Dendritic cell treated with granulocyte-macrophage colony-stimulating factor and Interleukin-4, amounts not matched to agents 40 ng/mL and 50 ng/mL, for 4 days (primary cell): ENCODE data around the gene SLC25A13.

Experiments used
- H3K27ac Mint-ChIP-seq: one replicate; pipeline ENCODE4 v1.8.0; 2022; ENCODE audit warnings: mild to moderate bottlenecking, mixed read lengths
- H3K27me3 Mint-ChIP-seq: one replicate; pipeline ENCODE4 v1.8.0; 2022; ENCODE audit warnings: mild to moderate bottlenecking, mixed read lengths
- H3K36me3 Mint-ChIP-seq: one replicate; pipeline ENCODE4 v1.8.0; 2022; ENCODE audit warnings: low read depth, mixed read lengths
- H3K4me1 Mint-ChIP-seq: one replicate; pipeline ENCODE4 v1.8.0; 2022; ENCODE audit warnings: low read depth, mixed read lengths
- H3K4me3 Mint-ChIP-seq: one replicate; pipeline ENCODE4 v1.8.0; 2022; ENCODE audit warnings: mild to moderate bottlenecking, moderate library complexity, mixed read lengths
- H3K9me3 Mint-ChIP-seq: one replicate; pipeline ENCODE4 v1.8.0; 2022; ENCODE audit warnings: mixed read lengths
- intact Hi-C: fragments of 100-400 bp; cut with micrococcal nuclease; formaldehyde crosslinking; loops from one replicate; pipeline ENCODE4 v1.15.0; 2022

SLC25A13 gene

GRCh38 chr7:96111405-96111804, 210.5 kb downstream of the SLC25A13 start:
- Mint-ChIP-seq H3K27me3 (no peaks in the 10 kb centered on the region), H3K27ac (no peak overlapping the region), H3K36me3 (no peaks in the 10 kb centered on the region), H3K9me3 (peaks cover 11% of the 10 kb centered on the region), H3K4me1 (no peaks in the 10 kb centered on the region), H3K4me3 (no peak overlapping the region)
- intact Hi-C loops, result no loop called here

- H3K27ac Mint-ChIP-seq, result no peak overlapping the region
- H3K9me3 Mint-ChIP-seq, result no peaks in the 10 kb centered on the region
- intact Hi-C loops, result no loop called here
- H3K27me3 Mint-ChIP-seq, result peaks cover 5% of the 10 kb centered on the region
- H3K4me1 Mint-ChIP-seq, result no peaks in the 10 kb centered on the region
- no peaks in the 10 kb centered on the region for H3K36me3 Mint-ChIP-seq
- no peak overlapping the region for H3K4me3 Mint-ChIP-seq
Observed at GRCh38 chr7:96104984-96105383, 216.9 kb downstream of the SLC25A13 start.

- Mint-ChIP-seq H3K9me3 (no peaks in the 10 kb centered on the region), H3K27me3 (peaks cover 5% of the 10 kb centered on the region), H3K36me3 (no peaks in the 10 kb centered on the region), H3K4me3 (no peak overlapping the region), H3K4me1 (no peaks in the 10 kb centered on the region), H3K27ac (no peak overlapping the region)
- intact Hi-C loops, result no loop called here
Observed at GRCh38 chr7:96102096-96102811, 219.6 kb downstream of the SLC25A13 start.

GRCh38 chr7:96100737-96101136, 221.2 kb downstream of the SLC25A13 start:
- H3K27me3 Mint-ChIP-seq, result peaks cover 5% of the 10 kb centered on the region
- intact Hi-C loops, result no loop called here

DNA sequence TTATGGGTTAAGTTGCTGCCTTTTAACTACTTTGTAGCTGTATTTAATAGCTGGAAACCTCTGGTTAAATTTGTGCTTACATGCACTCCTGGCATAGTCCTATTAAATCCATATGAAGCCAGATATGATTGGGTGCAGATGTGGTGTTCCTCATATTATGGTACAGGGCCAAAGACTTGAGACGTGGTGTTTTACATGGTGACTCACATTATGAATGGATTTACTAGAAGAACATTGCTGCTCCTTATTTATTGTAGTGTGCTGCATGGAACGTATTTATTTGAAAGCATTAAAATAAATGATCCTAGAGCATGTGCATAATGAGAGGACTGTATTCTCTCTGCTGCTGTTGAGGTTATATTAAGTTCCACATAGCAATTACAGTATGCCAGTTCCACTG, 224.1 kb downstream of the SLC25A13 start:
- H3K27me3 Mint-ChIP-seq, result peaks cover 2% of the 10 kb centered on the region
- no peaks in the 10 kb centered on the region for H3K36me3 Mint-ChIP-seq
- no peaks in the 10 kb centered on the region for H3K9me3 Mint-ChIP-seq
- intact Hi-C loops, result no loop called here
- no peaks in the 10 kb centered on the region for H3K4me1 Mint-ChIP-seq
- no peak overlapping the region for H3K27ac Mint-ChIP-seq
- H3K4me3 Mint-ChIP-seq, result no peak overlapping the region

More at GRCh38 chr7:96100737-96101136, 221.2 kb downstream of the SLC25A13 start:
- no peaks in the 10 kb centered on the region for H3K4me1 Mint-ChIP-seq
- H3K36me3 Mint-ChIP-seq, result no peaks in the 10 kb centered on the region
- H3K9me3 Mint-ChIP-seq, result no peaks in the 10 kb centered on the region
- H3K27ac Mint-ChIP-seq, result no peak overlapping the region
- H3K4me3 Mint-ChIP-seq, result no peak overlapping the region

- Mint-ChIP-seq H3K27me3 (peaks cover 4% of the 10 kb centered on the region), H3K4me1 (no peaks in the 10 kb centered on the region), H3K36me3 (no peaks in the 10 kb centered on the region), H3K4me3 (no peak overlapping the region), H3K9me3 (no peaks in the 10 kb centered on the region), H3K27ac (no peak overlapping the region)
- intact Hi-C loops, result no loop called here
Observed at GRCh38 chr7:96093435-96093834, 228.5 kb downstream of the SLC25A13 start.

GRCh38 chr7:96090756-96091155, 231.1 kb downstream of the SLC25A13 start:
- Mint-ChIP-seq H3K27ac (no peak overlapping the region), H3K27me3 (peaks cover 4% of the 10 kb centered on the region), H3K4me3 (no peak overlapping the region), H3K36me3 (no peaks in the 10 kb centered on the region), H3K4me1 (no peaks in the 10 kb centered on the region), H3K9me3 (no peaks in the 10 kb centered on the region)
- intact Hi-C loops, result no loop called here

DNA sequence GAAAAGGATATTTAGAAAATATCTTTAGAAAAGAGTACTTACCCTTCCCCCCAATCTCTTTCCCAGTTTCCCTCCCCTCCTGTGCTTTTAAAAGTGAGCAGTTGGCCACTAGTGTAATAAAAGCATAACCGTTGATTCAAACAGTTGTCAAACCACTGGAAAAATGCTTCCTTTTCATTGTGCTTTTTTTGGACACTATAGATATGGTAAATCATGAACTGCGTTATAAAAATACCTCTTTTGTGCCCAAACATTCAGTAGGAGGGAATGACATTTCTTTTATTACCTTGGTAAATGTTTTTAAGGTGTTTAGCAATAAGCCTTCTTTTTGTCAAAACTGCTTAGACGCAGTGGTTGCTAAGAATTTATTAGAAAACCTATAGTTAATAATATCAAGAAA, 232.4 kb downstream of the SLC25A13 start:
- Mint-ChIP-seq H3K27ac (no peak overlapping the region), H3K36me3 (no peaks in the 10 kb centered on the region), H3K4me3 (no peak overlapping the region), H3K9me3 (no peaks in the 10 kb centered on the region), H3K4me1 (no peaks in the 10 kb centered on the region), H3K27me3 (peaks cover 4% of the 10 kb centered on the region)
- intact Hi-C loops, result no loop called here

DNA sequence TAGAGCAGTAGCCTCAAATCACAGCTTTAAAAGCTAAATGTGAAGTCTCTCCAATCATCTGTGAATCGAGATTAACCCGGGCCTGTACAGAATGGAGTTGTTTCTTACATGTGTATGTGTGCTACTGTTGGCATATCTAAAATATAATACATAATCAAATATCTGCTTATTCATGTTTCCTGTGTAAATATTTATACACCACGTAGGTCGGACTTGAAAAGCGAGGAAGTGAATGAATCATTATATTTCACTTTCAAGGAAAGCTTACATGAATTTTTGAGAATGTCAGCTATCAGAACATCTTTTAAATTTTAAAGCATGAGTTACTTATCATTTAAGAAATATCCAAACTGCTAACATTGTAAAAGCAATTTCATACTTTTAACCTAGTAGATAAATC, 233.3 kb downstream of the SLC25A13 start:
- Mint-ChIP-seq H3K4me1 (no peaks in the 10 kb centered on the region), H3K27me3 (peaks cover 4% of the 10 kb centered on the region), H3K4me3 (no peak overlapping the region), H3K9me3 (no peaks in the 10 kb centered on the region), H3K36me3 (no peaks in the 10 kb centered on the region), H3K27ac (no peak overlapping the region)
- intact Hi-C loops, result no loop called here

DNA sequence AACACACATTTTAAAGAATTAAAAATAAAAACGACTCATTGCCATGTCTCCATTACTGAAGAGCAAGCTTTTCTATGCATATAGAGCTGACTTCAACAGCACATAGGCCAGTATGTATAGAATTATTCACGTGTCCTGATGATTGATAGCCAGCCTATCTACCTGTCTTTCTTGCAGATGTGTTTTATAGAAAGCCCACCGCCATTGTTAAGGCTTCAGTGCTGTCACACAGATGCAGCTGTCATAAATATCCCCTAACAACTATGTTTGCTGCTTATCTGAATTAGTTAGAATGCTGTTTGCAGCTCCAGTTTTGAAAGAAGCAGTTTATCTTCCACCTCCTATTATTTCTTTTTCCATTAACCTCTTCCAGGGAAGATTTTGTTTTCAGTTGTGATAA, 235.9 kb downstream of the SLC25A13 start:
- peaks cover 4% of the 10 kb centered on the region for H3K27me3 Mint-ChIP-seq
- no peak overlapping the region for H3K27ac Mint-ChIP-seq
- intact Hi-C loops, result no loop called here
- no peaks in the 10 kb centered on the region for H3K9me3 Mint-ChIP-seq
- H3K4me3 Mint-ChIP-seq, result no peak overlapping the region
- H3K36me3 Mint-ChIP-seq, result no peaks in the 10 kb centered on the region
- H3K4me1 Mint-ChIP-seq, result no peaks in the 10 kb centered on the region

GRCh38 chr7:96084881-96085553, 236.9 kb downstream of the SLC25A13 start:
- H3K27me3 Mint-ChIP-seq, result peaks cover 2% of the 10 kb centered on the region
- H3K27ac Mint-ChIP-seq, result no peak overlapping the region
- H3K9me3 Mint-ChIP-seq, result no peaks in the 10 kb centered on the region
- H3K4me3 Mint-ChIP-seq, result no peak overlapping the region
- no peaks in the 10 kb centered on the region for H3K36me3 Mint-ChIP-seq
- intact Hi-C loops, result no loop called here
- H3K4me1 Mint-ChIP-seq, result no peaks in the 10 kb centered on the region

DNA sequence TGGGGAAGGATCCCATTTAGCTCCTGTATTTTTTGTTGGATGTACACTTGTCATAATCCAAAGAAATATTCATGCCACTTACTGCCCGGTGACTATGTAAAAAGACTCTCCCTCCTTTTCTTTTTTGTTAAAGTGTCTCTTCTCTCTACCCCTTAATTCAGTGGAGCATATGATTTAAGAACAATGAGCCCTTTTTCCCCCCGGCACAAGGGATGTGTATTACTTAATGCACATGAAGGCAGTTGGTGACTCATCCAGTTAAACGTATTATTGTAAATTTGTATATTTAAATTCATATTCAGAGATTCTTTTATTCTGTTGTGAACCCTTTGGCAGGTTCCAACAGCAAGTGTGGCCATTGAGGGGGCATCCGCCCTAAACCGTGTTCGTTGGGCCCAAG, 241.9 kb downstream of the SLC25A13 start:
- intact Hi-C loops, result no loop called here
- Mint-ChIP-seq H3K36me3 (no peaks in the 10 kb centered on the region), H3K4me1 (peaks cover 8% of the 10 kb centered on the region), H3K27ac (no peak overlapping the region), H3K27me3 (peaks cover 24% of the 10 kb centered on the region), H3K4me3 (no peak overlapping the region), H3K9me3 (no peaks in the 10 kb centered on the region)

DNA sequence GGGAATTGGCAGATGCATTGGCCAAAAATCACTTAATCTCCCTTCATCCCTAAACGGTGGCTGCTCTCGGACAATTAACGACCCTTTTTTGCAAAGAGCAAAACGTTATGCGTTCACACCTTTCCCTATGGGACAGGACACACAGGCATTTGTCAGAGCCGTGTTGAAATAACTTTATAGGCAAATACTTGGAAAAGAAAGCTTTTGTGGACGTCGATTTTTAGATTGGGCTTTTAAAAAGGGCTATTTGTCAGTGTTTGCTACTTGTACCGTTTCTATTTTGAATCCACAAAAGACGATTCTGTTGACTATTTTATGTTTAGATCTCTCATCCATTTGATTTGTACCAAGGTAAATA, 245.6 kb downstream of the SLC25A13 start:
- Mint-ChIP-seq H3K9me3 (no peaks in the 10 kb centered on the region), H3K4me1 (peaks cover 8% of the 10 kb centered on the region), H3K27ac (no peak overlapping the region), H3K36me3 (no peaks in the 10 kb centered on the region), H3K27me3 (peaks cover 30% of the 10 kb centered on the region), H3K4me3 (no peak overlapping the region)
- intact Hi-C loops, result loop anchor here (10.0 kb wide), 1 partner anchor 162 kb away; no protein-coding TSS in a partner anchor

DNA sequence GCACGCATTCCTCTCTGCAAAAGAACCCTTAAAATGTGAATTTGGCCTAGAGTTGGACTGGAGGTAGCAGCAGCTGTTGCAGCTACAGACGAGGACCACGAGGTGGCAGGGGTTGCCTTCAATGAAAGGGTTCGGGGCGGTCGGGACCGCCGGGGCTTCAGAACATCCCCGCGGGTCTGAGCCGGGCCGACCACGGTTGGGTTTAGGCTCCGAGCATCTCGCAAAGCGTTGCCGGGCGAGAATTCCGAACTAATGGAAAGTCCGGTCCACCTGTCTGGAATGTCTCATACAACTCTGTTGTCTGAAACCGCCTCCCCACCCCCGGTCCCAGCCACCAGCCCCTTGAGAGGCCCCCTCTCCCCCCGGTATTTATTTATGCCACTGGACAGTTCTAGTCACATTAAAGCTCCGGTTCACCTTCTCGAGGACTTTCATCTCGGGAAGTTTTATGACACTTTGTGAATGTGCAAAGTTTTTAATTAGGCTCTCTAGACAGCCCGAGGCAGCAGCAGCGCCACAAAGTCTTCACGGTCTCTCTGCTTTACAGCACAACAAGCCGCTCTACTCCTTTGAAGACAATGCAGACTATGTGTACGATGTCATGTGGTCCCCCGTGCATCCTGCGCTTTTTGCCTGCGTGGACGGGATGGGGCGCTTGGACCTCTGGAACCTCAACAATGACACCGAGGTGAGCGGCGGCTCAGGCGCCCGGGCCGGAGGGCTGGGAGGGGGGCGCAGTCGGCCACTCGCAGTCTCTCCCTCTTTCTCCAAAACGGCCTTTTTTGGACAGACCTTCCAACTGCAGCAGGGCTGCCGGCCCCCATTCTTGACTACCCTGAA, 246.2 kb downstream of the SLC25A13 start:
- intact Hi-C loops, result loop anchor here (1.0 to 10.0 kb wide), 2 partner anchors 161 to 952 kb away; no protein-coding TSS in a partner anchor
- peak overlapping the region; percentile 39 for H3K4me3 Mint-ChIP-seq
- H3K27me3 Mint-ChIP-seq, result peaks cover 31% of the 10 kb centered on the region
- no peaks in the 10 kb centered on the region for H3K36me3 Mint-ChIP-seq
- H3K9me3 Mint-ChIP-seq, result no peaks in the 10 kb centered on the region
- no peak overlapping the region for H3K27ac Mint-ChIP-seq
- H3K4me1 Mint-ChIP-seq, result peaks cover 8% of the 10 kb centered on the region
